Activated CD8-positive, alpha-beta memory T cell treated with anti-CD3 and anti-CD28 coated beads, Interleukin-2, amount 50 U/mL, for 48 hours (primary cell): Measurements from ENCODE around the gene GPC1.
"Not testable (repeated sequence)": the region's sequence is repeated elsewhere in the genome, so short reads cannot be mapped to it uniquely, and the experiment has no call there.

ENCODE experiments used
- DNase-seq: peaks from one replicate; pipeline ENCODE4 v3.0.0-alpha.2; 2020

The GPC1 gene, protein sequence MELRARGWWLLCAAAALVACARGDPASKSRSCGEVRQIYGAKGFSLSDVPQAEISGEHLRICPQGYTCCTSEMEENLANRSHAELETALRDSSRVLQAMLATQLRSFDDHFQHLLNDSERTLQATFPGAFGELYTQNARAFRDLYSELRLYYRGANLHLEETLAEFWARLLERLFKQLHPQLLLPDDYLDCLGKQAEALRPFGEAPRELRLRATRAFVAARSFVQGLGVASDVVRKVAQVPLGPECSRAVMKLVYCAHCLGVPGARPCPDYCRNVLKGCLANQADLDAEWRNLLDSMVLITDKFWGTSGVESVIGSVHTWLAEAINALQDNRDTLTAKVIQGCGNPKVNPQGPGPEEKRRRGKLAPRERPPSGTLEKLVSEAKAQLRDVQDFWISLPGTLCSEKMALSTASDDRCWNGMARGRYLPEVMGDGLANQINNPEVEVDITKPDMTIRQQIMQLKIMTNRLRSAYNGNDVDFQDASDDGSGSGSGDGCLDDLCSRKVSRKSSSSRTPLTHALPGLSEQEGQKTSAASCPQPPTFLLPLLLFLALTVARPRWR

DNA sequence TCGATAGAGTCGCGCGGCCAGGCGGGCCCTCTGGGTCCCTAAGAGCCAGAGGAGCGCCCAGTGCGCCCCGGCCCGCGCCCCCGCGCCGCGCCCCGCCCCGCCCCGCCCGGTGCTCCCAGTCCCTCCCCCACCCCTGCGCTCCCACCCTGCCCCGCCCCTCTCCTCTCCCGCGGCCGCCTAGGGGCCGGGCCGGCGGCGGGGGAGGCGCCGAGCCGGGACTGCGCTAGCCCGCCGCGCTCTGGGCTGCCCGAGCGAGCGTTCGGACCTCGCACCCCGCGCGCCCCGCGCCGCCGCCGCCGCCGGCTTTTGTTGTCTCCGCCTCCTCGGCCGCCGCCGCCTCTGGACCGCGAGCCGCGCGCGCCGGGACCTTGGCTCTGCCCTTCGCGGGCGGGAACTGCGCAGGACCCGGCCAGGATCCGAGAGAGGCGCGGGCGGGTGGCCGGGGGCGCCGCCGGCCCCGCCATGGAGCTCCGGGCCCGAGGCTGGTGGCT is at the start of gene GPC1:
Gene GPC1 (plus strand): TSS at position 207 of the 491 bp plus-strand sequence. CDS start 256 bp downstream, at position 463.
- peak; percentile 71 for DNase-seq

DNA sequence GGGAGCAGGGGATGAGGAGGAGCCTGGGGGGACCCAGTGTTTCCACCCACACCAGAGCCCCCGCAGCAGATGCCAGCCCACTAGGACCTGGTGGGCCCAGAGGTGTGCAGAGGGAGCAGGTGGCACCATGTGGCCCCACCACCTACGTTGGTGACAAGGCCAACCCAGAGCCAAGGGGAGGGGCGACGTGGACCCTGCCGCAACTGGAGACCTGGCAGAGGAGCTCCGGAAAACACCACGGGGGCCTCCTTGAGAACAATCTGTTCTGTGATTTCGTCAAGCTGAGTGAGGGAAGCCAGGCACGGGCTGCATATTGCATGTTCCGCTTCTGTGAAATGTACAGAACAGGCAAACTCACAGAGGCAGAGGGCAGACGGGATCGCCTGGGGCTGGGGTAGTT is 49.1 kb upstream of the GPC1 start:
- DNase-seq = no peak

DNA sequence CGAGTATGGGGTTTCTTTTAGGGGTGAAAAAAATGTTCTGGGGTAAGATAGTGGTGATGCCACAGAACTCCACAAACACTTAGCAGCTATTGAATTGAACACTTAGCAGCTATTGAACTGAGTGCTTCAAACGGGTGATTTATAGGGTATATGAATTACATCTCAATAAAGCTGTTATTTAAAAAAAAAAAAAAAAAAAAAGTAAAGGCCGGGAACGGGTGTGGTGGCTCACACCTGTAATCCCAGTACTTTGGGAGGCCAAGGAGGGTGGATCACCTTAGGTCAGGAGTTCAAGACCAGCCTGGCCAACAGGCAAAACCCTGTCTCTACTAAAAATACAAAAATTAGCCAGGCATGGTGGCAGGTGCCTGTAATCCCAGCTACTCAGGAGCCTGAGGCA is 48.7 kb upstream of the GPC1 start:
- DNase-seq = not testable (repeated sequence)

DNA sequence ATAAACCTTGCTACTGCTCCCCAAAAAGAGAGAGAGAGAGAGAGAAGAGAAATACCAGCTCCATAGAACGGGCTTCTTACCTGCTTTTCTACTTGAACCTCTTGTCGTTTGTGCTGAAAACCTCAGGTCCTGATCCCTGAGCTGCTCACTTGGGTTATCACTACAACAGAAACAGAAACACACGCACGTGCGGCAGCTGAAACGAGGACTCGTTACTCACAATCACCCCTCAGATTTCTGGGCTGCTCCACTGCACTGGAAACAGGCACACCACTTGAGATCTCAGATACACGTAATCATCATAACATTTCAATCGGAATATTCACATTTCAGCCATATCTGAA is 48.2 kb upstream of the GPC1 start:
- no peak for DNase-seq

DNA sequence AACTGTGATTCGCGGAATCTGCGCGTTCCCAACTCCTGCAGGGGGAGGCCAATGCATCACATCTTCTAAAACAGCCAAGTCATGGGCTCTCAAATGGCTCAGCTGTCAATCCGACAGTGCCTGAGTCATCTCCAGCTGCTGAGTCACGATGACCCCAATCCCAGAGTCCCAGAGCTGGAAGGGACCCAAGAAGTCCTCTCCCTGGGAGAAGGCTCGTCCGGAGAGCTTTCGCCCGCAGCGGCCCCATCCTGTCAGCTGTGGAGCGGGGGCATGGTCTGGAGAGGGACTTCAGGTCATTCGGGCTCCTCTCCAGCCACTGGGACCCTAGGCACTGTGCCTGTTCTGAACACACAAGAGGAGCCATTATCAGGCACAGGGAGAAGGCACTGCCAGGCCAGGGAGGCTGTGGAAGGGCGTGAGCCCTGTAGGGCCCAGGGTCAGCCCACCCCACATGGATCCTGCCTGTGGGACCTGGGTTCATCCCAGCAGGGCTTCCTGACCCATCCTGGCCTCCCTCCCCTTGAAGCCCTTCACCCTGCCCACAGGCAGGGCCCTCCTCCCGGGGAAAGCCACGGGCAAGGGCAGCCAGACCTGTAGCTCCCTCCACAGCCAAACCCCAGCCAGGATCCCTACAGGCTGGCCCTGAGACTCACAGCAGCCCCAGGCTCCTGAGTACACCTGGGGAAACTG is 47.6 kb upstream of the GPC1 start:
- no peak for DNase-seq

DNA sequence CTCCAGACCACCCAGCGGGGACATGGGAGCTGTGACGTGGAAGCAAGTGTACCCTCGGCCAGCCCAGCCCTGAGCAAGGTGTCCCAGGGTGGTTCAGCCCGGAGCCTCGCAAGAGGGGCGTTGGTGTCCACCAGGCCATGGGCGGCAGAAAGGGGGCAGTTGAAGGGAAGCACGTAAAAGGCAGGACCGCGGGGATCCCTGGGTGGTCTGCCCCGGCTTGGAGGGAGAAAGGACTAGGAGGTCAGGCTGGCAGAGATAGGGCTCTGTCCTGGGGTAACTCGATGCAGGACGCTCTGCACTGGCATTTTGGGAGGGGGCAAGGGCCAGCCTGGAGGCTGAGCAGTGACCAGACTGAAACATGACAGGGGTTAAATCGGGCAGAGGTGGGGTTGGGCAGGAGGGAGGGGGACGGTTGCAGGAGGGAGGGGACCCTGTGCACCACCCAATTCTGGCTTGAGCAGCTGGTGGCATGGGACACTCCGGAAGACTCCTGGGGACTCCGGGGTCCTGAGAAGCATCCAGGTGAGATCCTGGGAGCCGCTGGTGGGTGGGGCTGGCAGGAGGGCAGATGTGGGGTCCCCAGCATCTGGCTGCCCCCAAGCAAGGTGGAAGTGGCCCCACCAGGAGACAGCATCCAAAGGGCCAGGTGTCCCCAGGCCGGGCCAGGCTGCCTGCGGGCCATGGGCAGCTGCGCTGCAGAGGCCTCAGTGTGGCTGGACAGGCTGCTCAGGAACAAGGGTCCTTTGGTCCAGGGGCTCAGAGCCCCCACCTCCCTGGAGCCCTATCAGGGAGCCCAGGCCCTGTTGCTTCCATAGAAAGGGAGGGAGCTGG is 46.8 kb upstream of the GPC1 start:
- DNase-seq = no peak

DNA sequence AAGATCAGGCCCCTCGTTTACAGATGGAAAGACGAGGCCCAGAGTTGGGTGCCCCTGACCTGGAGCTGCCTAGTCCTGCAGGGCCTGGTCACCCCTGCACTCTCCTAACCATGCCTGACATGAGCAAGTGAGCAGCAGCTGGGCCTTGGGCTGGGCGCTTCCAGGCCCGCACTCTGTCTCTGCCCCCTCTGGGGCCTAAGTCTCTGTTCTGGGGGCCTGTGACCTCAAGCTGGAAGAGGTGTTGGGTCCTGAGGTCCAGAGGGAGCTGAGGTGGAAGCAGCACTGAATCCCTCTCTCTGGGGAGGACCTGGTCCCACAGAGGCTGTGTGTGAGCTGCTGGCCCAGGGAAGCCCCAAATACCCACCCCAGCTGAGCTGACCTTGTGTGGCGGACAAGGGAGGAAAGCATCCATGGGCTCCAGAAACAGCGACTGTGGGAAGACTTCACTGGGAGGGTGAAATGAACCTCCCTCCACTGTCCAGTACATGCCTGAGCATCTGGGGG is 46.1 kb upstream of the GPC1 start:
- no peak for DNase-seq

DNA sequence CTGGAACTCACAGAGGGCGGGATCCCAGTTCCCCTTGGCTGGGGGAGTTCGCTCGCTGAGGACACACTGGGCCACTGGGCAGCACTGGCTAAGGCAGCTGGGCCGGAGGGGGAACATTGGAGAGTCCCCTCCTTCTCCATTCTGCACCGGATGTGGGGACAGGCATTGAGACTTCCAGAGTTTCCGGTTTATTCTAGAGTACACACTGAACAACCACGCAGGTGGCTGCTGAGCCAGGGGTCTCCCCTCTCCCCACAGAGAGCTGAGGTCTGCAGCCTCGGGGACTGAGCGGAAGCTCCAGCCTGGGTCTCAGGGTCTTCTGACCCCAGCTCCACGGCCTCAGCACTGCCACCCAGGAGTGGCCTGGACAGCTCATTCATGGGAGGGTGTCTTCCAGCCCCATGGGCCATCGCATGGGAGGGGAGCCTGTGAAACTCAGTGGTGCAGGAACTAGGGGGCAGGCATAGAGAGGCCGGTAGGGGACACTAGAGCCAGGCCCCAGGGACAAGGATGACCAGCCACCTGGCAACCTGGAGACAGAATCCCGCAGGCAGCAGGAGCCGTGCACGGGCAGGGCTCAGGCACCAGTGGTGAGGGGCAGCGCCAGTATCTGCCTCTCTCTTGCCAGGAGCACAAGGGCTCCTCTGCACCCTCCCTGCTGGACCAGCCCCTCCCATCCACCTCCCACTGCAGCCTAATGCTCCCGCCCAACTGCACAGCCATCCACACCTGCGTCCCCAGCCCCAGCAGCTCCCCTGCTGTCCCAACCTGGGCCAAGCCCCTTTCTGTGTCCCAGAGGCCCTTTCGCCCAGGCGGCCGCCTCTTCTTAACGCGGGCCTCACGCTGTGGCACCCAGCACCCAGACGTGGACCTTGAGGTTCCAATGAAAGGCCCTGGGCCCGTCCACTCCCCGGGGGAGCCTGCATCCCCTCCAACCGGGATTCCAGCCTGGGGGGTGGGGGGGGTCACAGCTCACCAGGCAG is 45.1 kb upstream of the GPC1 start:
- no peak for DNase-seq

DNA sequence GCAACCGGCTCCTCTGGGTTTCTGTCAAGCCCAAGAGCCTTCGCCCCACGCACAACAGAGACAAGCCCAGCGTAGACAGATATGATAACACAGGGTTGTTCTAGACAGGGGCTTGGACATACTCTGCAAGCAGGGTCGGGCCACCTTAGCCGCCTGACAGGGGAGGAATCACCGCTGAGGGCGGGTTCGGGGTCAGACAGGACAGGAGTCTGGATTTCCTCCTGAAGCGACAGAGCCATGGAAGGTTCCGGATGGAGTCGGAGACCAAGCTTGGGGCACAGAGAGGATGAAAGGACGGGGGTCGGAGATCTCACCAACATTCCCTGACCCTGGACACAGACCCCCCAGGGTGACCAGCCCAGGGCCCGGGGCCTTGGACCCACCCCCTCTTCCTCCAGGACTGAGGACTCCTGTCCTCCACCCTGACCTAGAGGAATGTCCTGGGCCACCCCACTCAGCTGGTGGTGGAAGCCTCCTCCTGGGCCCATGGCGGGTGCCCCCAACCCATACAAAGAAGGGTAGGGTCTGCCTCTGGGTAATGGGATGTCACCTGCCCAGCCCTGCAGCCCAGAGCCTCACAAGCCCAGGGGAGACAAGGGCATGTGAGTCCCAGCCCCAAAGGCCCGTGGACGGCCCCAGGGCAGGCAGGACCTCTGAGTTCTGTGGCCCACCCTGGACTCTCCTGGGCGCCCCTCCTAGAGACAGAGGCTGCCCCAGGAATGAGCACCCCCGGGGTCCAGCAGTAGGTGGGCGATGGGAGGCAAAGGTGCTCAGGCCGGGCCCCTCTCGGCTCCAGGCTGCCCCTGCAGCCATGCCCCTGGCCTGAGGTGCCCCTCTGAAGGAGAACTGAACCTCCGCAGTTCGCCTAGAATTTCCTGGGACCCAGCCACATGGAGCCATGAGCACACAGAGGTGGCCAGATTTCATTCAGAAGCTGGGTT is 44.1 kb upstream of the GPC1 start:
- no peak for DNase-seq

DNA sequence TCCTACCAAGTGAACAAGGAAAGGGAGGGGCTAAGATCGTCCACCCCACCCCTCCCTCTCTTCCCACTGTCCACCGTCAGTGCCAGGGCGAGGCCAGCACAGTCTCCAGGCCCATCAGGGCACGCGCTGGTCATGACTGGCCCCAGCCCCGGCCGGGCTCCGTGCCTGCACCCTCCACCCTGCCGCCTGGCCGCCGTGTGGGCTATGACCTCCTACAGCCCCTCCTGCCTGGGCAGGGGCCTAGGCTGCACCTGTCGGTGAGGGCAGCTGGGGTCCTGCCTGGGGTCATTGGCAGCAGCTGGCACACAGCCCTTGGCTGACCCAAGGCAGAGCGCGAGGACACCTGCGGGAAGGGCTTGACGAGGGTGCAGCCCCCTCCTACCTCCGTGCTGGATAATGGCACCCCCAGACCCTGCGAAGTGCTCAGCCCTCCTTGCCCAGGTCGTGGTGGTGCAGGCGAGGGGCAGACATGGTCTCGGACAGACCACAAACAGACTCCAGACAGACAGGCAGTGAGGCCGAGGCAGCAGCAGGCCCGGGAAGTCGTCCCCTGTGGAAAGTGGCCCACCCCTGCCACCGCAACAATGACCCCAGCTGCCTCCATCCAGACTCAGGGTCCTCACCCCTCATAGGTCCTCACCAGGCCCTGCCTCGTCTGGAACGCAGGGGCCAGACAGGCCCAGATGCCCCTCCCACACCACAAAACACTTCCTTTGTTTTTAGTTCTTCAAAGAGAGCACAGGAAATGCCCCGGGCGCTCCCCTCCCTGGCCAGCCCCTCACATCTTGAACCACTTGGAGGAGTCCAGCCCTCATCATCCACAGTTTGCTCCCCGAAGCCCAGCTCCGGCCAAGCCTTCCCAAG is 43.1 kb upstream of the GPC1 start:
- DNase-seq = no peak

DNA sequence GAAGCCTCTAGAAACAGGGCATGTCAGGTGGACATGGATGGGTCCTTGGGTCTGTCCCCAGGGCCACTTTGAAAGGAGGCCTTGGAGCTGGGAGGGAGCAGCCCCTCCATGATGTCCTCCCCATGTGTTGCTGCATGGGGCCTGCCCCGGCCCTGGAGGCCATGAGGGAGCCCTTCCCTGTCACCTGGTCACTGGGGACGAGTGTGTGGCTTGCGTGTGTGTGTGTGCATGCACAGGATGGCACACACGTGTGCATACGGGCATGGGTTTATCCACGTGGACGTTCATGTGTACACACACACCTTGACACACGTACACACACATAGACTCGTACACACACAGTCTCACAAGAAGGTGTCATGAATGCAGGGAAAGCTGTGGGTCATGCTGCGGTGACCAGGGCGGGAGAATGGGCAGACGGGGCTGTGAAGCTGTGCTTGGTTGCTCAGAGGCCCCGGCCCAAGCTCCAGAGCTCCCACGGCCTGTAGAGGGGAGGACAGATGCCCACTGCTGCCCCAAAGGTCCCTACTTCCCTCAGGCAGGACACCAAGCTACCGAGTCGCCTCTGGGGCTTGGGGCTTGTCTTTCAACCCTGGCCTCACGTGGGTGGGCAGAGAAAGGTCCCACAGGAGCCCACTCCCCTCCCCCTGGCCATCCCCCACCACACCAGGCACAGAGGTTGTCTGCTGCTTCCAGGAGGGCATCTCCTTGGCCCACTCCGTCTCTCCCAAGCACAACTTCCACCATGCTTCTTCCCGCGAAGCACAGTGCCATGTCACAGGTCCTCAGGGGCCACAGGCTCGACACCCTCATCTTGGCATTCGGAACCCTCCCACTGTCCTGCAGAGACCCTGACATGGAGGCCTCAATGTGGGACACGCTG is 42.3 kb upstream of the GPC1 start:
- DNase-seq = no peak

DNA sequence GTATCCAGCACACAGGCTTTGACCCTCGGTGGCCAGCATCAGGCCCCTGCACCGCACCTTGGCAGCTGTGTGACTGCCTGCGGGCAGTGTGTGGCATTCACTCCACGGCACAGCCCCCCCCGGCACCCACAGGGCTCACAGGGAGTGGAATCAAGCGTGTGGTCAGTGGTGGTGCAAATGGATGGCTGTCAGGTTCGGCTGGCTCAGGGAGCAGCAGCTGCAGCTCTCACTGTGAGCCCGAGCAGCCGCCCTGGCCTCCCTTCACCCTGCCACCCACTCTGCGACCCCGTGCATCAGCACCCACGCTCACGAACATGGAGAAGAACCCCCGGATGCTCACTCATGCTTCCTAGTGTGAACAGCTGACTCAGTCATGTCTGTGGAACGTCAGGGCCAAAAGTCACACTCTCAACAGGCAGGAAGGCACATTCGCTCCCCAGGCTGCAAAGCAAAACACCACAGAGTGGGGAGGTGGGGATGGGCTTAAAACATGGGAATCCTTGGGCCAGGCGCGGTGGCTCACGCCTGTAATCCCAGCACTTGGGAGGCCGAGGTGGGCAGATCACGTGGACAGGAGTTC is 41.5 kb upstream of the GPC1 start:
- DNase-seq = no peak

DNA sequence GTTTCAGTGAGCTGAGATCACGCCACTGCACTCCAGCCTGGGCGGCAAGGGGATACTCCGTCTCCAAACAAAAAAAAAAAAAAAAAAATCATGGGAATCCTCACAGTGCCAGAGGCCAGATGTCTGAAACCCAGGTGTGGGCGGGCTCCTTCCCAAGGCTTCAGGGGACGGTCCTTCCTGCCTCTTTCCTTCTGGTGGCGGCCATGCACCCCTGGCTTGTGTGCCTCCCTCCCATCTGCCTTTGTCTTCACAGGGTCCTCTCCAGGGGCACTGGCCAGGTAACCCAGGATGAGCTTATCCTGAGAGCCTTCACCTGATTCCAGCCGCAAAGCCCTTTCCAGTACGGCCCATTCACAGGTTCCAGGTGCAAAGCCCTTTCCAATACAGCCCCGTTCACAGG is 40.9 kb upstream of the GPC1 start:
- no peak for DNase-seq

DNA sequence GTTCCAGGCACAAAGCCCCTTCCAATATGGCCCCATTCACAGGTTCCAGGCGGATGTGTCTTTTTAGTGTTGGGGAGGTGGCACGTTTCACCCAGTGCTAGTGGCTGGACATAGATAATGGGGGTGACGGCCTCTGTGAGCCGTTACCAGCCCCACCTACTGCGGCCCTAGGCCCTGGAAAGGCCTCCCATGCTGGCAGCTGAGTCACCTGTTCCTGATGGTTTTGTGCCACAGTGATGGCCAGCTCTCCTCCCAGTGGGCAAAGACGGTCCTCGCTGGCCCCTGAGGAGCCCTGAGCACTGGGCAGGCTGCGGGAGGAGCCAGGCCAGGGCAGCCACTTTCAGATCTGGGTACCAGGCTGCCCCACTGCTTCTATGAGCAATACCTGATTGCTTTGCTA is 40.0 kb upstream of the GPC1 start:
- no peak for DNase-seq

DNA sequence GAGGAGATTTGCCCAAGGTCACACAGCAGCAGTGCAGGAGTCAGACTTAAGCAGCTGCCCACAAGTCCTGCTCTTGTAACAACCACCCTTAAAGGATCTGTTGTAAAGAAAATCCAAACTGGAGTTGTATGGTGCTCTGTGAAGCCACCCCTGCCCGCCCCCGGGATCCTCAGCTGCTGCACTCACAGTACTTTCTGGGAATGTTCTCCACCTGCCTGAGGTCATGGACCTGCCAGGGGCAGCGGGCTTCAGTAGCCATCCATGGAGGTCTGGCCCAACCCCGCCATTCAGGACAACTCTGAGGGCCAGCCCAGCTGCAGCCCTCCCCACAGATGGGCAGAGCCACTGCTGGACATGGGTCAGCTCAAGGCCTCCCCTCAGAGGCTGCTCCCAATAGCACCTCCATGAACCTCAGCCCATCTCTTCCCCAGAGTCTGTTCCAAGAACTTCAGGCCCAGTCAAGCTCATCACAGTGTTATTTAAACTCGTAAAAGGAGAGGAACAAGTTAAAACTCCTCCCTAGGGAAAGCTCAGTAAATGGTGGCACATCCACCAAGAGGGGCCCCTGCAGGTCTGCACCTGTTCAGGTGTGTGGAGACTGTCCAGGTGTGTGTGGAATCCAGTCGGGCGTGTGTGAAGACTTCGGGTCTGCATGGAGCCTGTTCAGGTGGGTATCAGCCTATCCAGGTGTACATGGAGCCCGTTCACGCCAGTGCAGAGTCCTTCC is 39.4 kb upstream of the GPC1 start:
- no peak for DNase-seq

DNA sequence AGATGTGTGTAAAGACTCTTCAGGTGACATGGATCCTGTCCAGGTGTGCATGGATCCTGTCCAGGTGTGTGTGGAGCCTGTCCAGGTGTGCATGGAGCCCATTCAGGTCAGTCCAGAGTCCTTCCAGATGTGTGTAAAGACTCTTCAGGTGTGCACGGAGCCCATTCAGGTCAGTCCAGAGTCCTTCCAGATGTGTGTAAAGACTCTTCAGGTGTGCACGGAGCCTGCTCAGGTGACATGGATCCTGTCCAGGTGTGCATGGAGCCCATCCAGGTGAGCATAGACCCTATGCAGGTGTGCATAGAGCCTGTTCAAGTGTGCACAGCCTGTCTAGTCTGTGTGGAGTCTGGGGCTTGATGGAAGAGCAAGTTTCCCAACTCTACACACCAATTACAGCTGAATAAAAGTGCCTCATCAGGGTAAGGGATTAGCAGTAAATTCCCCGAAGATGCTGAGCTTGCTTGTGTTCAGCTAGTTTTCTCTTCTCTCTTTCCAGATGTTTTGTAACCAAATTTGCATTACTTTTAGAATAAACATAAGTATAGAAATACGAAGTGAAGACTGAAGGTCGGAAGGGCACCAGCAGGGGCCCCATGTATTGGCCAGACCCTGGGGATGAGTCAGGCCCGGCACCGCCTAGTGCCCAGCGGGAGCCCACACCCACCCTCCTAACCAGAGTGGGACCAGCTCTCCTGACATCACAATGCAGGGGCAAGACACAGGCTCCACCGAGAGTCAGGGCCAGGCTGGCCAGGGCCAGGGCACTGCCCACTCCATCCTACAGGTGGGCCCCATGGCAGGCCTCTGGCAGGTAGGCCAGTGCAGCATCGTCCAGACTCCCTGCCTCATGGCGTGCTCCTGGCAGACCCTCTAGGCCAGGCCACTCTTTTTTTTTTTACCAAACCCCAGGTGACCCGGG is 38.6 kb upstream of the GPC1 start:
- no peak for DNase-seq
